Cardiac muscle cell (in vitro differentiated cells and primary cell): ENCODE data around the gene CHID1. TPM values are rescaled to one million over a fixed set of nuclear protein-coding genes. Genes with fewer than 3 reads are reported as not detected.

Source experiments
- DNase-seq, 2 donors: peaks; one replicate each; pipeline versions ENCODE4 v3.0.0 to v3.0.0-alpha.2; 2010 to 2017; ENCODE audit warnings: low read depth in 1 of 2, low spot score in 1 of 2
- H3K27ac ChIP-seq: fragments of 200-600 bp; sonication (generic); 2 replicates; pipeline ENCODE4 v1.5.1; 2016
- H3K27me3 ChIP-seq: fragments of 200-600 bp; sonication (generic); 2 replicates; pipeline ENCODE4 v1.6.0; 2016; ENCODE audit warnings: control low read depth
- H3K36me3 ChIP-seq: fragments of 200-600 bp; sonication (generic); 2 replicates; pipeline ENCODE4 v1.5.1; 2016; ENCODE audit warnings: control low read depth
- H3K4me1 ChIP-seq: fragments of 200-600 bp; sonication (generic); 2 replicates; pipeline ENCODE4 v1.8.1; 2017; ENCODE audit warnings: low read depth, mild to moderate bottlenecking, mixed run types
- H3K4me3 ChIP-seq: fragments of 200-600 bp; sonication (generic); 2 replicates; pipeline ENCODE4 v1.5.1; 2016; ENCODE audit warnings: mild to moderate bottlenecking
- H3K9me3 ChIP-seq: fragments of 200-600 bp; sonication (generic); 2 replicates; pipeline ENCODE4 v1.5.1; 2017; ENCODE audit warnings: low read depth, mild to moderate bottlenecking, control low read depth
- polyA plus RNA-seq: library from polyadenylated mRNA; unstranded; fragments of >200 nt; fragmentation: Nextera tagmentation; extraction: Ambion mirVana; gene quantifications from 2 replicates; pipeline ENCODE4 v1.2.1, GENCODE V29; 2016
- total RNA-seq: library from RNA; depleted of rRNA; stranded (reverse); fragments of >200 nt; gene quantifications from 2 replicates; pipeline ENCODE4 v1.2.3, GENCODE V29; 2016
- TF ChIP-seq, protein P1 (sequence below): IDR thresholded peaks from 2 replicates; pipeline ENCODE4 v1.5.1; 2012; ENCODE audit warnings: low read depth, mild to moderate bottlenecking, low read length

Gene CHID1
- total and polyA plus RNA-seq, 2 experiments from 2014 or later = 67.7 to 145 TPM

DNA sequence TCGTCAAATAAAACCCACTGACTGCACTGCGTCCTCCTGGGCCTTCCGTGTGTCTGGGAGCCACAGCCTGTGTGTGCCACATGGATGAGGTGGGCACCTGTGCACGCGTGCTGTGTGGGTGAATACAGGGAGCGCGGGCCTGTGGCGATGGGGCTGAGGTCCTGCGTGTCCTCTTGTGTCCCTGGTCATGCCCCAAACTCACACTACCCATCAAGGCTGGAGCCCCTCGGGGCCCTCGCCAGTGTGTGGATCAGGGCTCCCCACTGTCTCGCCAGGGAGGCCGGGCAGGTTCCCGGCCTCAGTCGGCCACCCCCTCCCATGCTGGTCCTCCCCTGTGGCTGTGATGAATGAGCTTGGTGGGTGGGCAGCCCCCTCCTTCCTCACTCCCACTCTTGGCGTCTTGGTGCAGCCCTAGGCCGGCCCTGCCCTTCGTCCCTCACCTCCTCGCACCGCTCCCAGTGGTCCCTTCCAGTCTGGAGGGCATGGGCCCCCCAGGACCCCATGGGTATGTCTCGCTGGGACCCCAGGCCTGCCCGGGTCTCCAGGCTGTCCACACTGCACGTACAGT, 78.6 kb downstream of the CHID1 start:
- H3K4me3 ChIP-seq = peak overlapping the region; percentile 65
- peaks cover 6% of the 10 kb centered on the region for H3K36me3 ChIP-seq
- no peak overlapping the region for H3K27ac ChIP-seq
- peaks cover 30% of the 10 kb centered on the region for H3K4me1 ChIP-seq
- H3K27me3 ChIP-seq = peaks cover 29% of the 10 kb centered on the region
- DNase-seq = no peak
- TF ChIP-seq, protein P1, sequence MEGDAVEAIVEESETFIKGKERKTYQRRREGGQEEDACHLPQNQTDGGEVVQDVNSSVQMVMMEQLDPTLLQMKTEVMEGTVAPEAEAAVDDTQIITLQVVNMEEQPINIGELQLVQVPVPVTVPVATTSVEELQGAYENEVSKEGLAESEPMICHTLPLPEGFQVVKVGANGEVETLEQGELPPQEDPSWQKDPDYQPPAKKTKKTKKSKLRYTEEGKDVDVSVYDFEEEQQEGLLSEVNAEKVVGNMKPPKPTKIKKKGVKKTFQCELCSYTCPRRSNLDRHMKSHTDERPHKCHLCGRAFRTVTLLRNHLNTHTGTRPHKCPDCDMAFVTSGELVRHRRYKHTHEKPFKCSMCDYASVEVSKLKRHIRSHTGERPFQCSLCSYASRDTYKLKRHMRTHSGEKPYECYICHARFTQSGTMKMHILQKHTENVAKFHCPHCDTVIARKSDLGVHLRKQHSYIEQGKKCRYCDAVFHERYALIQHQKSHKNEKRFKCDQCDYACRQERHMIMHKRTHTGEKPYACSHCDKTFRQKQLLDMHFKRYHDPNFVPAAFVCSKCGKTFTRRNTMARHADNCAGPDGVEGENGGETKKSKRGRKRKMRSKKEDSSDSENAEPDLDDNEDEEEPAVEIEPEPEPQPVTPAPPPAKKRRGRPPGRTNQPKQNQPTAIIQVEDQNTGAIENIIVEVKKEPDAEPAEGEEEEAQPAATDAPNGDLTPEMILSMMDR = no peak
- no peaks in the 10 kb centered on the region for H3K9me3 ChIP-seq

DNA sequence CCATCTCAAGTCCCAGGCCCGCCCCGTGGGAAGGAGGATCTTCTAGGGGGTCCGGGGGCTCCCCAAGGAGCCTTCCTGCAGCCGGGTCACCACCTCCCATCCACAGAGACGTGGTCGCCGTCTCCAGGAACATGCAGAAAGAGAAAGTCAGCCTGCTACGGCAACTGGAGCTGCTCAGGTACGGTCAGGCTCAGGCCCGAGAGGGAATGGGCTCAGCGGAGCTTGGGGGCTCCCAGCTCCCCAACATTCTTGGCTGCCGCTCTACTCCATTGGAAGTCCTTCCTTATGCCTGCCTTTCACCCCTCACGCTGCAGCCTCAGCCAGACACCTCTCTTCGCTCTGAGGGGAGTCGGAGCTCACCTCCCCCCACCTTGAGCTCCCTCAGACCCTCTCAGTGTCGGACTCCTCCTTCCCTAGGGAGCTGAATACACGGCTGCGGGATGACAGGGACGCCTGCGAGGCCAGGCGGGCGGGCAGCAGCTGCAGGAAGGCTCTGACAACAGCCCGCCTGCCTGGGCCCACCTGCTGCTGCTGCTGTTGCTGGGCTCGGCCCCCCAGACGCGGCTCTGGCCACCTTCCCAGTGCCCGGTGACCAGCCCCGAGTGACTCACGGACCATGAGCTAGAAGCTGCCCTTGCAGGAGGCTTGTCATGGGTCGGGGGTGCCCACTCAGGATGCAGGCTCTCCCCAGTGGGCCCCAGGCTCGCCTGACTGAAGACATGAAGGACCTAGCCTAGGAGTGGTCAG, 79.3 kb downstream of the CHID1 start:
- TF ChIP-seq, protein P1 = no peak
- Histone ChIP-seq H3K4me3 (no peak overlapping the region), H3K27ac (no peak overlapping the region), H3K27me3 (peaks cover 29% of the 10 kb centered on the region), H3K9me3 (no peaks in the 10 kb centered on the region), H3K36me3 (no peaks in the 10 kb centered on the region), H3K4me1 (peaks cover 34% of the 10 kb centered on the region)
- DNase-seq = no peak

DNA sequence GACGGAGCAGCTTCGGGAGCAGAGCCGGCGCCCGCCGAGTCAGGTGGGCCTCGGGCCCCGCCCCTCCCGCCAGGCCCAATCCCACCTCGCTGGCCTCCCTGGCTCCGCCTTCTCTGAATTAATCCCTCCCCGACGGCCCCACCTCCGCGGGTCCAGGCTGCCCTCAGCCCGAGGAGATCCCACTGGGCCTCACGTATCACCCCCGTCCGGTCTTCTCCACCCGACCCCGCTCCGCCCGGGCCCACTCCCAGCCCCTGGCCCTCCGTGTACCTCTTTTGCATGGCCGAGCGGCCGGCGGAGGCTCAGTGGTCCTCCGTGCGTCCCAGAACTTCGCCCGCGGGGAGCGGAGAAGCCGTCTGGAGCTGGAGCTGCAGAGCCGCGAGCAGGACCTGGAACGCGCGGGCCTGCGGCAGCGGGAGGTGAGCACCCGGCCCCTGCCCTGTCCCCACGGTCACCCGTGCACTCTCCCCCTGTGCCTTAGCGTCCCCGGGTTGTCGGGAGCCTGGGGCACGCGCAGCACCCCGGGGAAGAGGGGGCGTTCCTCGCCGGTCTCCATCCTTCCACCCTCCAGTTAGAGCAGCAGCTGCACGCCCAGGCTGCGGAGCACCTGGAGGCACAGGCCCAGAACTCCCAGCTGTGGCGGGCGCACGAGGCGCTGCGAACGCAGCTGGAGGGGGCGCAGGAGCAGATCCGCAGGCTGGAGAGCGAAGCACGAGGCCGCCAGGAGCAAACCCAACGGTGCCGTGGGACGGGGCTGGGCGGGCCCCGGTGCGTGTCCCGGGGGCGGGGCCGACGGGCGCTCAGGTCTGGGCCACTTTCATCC, 80.1 kb downstream of the CHID1 start:
- peaks cover 34% of the 10 kb centered on the region for H3K4me1 ChIP-seq
- H3K36me3 ChIP-seq = no peaks in the 10 kb centered on the region
- DNase-seq = peak; percentile 67 to 90
- peak overlapping the region; percentile 31 for H3K4me3 ChIP-seq
- no peak overlapping the region for H3K27ac ChIP-seq
- TF ChIP-seq, protein P1 = no peak
- peaks cover 29% of the 10 kb centered on the region for H3K27me3 ChIP-seq
- H3K9me3 ChIP-seq = no peaks in the 10 kb centered on the region

DNA sequence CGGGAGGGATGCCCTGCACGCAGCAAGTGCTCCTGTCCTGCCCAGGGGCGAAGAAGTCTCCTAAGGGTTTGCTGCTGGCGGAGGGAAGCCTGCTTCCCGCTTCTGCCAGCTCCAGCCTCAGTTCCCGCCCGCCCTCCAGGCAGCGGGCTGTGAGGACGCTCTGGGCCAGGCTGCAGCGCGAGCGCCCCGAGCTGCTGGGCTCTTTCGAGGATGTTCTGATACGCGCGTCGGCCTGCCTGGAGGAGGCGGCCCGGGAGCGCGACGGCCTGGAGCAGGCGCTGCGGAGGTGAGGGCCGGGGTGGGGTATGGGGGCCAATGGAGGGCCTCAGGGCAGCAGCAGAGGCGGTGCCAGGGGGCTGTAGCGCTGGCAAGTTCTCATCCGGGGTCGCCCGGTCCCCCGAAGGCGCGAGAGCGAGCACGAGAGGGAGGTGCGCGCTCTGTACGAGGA, 80.7 kb downstream of the CHID1 start:
- H3K27ac ChIP-seq = no peak overlapping the region
- peak overlapping the region; percentile 31 for H3K4me3 ChIP-seq
- H3K36me3 ChIP-seq = no peaks in the 10 kb centered on the region
- TF ChIP-seq, protein P1 = no peak
- peaks cover 34% of the 10 kb centered on the region for H3K4me1 ChIP-seq
- H3K9me3 ChIP-seq = no peaks in the 10 kb centered on the region
- DNase-seq = no peak
- H3K27me3 ChIP-seq = peaks cover 29% of the 10 kb centered on the region

DNA sequence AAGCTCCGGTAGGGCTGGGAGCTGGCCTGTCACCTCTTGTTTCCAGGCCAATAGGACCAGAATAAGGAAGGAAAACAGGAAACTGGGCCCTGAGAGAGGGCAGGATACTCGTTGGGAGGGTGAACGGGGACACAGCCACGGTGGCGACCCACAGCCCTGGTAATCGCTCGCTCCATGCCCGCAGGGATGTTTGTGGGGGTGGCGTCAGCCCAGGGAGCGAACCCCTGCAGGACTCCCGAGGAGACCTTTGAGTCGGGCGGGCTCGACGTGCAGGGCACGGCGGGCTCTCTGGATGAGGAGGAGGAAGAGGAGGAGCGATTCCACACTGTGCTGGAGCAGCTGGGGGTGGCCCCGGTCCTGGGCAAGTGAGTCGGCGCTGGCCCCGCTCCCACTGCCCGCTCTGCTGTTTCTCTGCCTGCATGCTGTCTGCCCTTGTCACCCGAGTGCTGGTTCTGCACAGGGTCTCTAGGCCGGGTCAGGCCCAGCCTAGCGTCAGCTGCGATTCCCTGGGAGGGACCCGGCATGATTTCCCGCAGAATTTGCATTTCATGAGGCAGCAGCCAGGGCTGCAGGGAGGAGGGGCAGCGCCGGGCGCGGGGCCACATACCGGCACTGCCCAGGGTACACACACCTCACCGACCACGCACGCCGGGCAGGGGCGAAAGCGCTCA, 81.3 kb downstream of the CHID1 start:
- H3K4me3 ChIP-seq = peak overlapping the region; percentile 31
- TF ChIP-seq, protein P1 = no peak
- no peak overlapping the region for H3K27ac ChIP-seq
- H3K36me3 ChIP-seq = peaks cover 2% of the 10 kb centered on the region
- no peaks in the 10 kb centered on the region for H3K9me3 ChIP-seq
- H3K4me1 ChIP-seq = peaks cover 34% of the 10 kb centered on the region
- peaks cover 29% of the 10 kb centered on the region for H3K27me3 ChIP-seq
- DNase-seq = peak in 1 of 2 donors; percentile 47
